Activated naive CD4-positive, alpha-beta T cell treated with anti-CD3 and anti-CD28 coated beads, Interleukin-2, amount 50 U/mL, for 24 hours (primary cell): ENCODE measurements around the gene TLE3.
"Not testable (repeated sequence)": the region's sequence is repeated elsewhere in the genome, so short reads cannot be mapped to it uniquely, and the experiment has no call there.

Source experiments
- H3K27ac Mint-ChIP-seq: one replicate; pipeline ENCODE4 v1.8.0; 2021; ENCODE audit warnings: mild to moderate bottlenecking, mixed read lengths
- H3K27me3 Mint-ChIP-seq: one replicate; pipeline ENCODE4 v1.8.0; 2021; ENCODE audit warnings: mixed read lengths
- H3K36me3 Mint-ChIP-seq: one replicate; pipeline ENCODE4 v1.8.0; 2021; ENCODE audit warnings: mixed read lengths
- H3K4me1 Mint-ChIP-seq: one replicate; pipeline ENCODE4 v1.8.0; 2021; ENCODE audit warnings: mixed read lengths
- H3K4me3 Mint-ChIP-seq: one replicate; pipeline ENCODE4 v1.8.0; 2021; ENCODE audit warnings: mild to moderate bottlenecking, mixed read lengths
- H3K9me3 Mint-ChIP-seq: one replicate; pipeline ENCODE4 v1.8.0; 2021; ENCODE audit warnings: mixed read lengths

The TLE3 gene

DNA sequence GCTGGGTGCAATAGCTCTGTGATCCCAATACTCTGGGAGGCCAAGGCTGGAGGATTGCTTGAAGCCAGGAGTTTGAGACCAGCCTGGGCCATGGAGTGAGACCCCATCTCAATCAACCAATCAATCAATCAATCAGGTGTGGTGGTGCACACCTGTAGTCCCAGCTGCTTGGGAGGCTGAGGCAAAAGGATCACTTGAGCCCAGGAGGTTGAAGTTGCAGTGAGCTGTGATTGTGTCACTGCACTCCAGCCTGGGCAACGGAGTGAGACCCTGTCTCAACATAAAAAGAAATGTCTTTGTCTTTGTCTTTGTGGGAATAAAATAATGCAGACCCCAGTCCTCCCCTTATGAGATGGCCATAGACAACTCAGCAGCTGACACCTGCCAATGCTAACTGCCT is 34.9 kb upstream of the TLE3 start:
- Mint-ChIP-seq H3K27ac (no peak overlapping the region), H3K9me3 (no peaks in the 10 kb centered on the region), H3K36me3 (no peaks in the 10 kb centered on the region), H3K4me1 (no peaks in the 10 kb centered on the region), H3K27me3 (no peaks in the 10 kb centered on the region), H3K4me3 (no peak overlapping the region)

DNA sequence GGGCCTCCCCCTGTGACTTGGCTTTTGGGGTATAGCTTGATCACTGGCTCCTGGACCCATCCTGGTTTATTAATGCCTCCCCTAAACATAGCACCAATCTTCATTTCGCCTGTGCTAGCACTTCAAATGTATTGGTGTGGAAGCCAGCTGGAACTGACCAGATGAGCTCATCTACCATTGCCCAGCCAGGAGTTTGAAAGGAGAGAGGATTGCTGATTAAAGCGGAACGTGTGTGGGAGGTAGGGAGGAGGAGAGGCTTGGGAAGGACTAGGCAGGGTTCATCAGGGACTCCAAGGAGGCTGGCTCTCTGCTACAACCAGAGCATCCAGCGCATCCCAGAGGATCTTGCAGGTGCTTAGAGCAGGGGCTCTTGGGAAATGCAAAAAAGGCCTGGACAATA is 34.4 kb upstream of the TLE3 start:
- Mint-ChIP-seq H3K4me1 (no peaks in the 10 kb centered on the region), H3K4me3 (no peak overlapping the region), H3K36me3 (no peaks in the 10 kb centered on the region), H3K9me3 (no peaks in the 10 kb centered on the region), H3K27me3 (no peaks in the 10 kb centered on the region), H3K27ac (no peak overlapping the region)

DNA sequence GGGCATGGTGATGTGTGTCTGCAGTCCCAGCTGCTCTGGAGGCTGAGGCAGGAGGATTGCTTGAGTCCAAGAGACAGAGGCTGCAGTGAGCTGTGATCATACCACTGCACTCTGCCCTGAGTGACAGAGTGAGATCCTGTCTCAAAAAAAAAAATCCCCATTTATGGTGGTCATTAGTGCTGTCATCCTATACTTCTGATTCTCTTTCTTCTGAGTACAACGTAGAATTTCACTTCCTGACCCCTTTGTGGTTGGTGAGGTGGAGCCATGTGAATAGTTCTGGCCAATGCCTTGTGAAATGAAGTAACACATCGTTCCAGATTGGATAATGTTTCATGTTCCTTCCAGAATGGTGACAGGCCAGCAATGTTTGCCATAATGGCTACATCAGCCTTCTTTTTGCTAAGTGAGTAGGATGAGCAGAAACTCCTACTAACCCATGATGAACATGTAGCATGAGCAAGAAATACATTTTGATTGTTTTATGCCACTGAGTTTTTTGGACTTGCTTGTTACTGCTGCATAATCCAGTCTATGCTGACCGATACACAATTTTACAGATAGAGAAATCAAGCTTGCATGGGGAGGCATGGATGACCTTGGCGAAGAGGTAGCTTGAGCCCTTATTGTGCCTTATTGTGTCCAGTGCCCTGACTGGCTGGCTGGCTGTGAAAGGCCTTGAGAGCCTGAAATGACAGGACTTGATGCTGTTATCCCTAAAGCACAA is 30.9 kb upstream of the TLE3 start:
- Mint-ChIP-seq H3K27me3 (no peaks in the 10 kb centered on the region), H3K4me3 (no peak overlapping the region), H3K9me3 (no peaks in the 10 kb centered on the region), H3K27ac (no peak overlapping the region), H3K36me3 (no peaks in the 10 kb centered on the region), H3K4me1 (no peaks in the 10 kb centered on the region)

DNA sequence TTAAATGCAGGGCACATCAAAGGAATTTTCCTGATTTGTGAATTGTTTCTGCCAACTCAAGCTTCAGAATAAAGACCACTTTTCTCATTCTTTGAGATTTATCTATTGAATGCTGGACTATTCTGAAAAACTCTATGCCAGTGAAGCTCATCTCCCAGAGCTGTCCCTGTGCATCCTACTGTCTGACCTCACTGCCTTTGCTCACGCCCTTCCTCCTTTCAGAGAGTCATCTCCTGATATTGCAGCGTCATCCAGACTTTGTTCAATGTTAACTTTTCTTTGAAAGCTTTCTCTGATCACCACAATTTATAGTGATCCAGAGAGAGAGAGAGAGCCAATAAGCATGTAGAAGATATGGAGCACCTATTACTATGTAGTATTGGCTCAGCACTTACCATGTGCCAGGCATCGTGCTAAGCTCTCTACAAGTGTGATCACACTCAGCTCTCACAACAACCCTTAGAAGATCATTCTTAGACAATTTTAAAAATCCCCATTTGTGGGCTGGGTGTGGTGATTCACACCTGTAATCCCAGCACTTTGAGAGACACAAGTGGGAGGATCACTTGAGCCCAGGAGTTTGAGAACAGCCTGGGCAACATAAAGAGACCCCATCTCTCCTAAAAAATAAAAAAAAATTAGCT is 30.2 kb upstream of the TLE3 start:
- H3K27ac Mint-ChIP-seq, result no peak overlapping the region
- H3K36me3 Mint-ChIP-seq, result no peaks in the 10 kb centered on the region
- no peaks in the 10 kb centered on the region for H3K27me3 Mint-ChIP-seq
- no peak overlapping the region for H3K4me3 Mint-ChIP-seq
- H3K9me3 Mint-ChIP-seq, result no peaks in the 10 kb centered on the region
- no peaks in the 10 kb centered on the region for H3K4me1 Mint-ChIP-seq

DNA sequence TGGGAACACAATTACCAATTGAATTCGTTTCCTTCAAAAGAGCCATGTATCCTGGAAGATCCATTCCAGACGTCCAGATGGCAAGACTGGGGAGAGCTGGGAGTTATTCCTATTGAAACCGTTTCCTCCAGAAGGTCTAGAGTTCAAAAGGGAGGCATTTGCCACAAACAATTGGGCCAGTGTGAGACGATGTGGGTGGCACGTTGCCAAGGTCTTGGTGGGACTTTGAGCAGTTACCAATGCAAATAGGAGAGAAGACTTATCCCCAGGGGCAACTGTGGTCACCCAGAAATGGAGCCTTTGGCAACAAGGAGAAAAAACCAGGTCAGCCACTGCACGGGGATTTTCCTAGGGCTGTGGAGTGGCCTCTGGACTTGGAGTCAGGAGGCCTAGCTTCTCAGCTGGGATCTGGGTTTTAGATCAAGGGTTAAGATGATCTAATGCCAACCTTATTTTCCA is 29.6 kb upstream of the TLE3 start:
- Mint-ChIP-seq H3K4me3 (no peak overlapping the region), H3K27me3 (no peaks in the 10 kb centered on the region), H3K27ac (no peak overlapping the region), H3K36me3 (no peaks in the 10 kb centered on the region), H3K9me3 (no peaks in the 10 kb centered on the region), H3K4me1 (no peaks in the 10 kb centered on the region)

DNA sequence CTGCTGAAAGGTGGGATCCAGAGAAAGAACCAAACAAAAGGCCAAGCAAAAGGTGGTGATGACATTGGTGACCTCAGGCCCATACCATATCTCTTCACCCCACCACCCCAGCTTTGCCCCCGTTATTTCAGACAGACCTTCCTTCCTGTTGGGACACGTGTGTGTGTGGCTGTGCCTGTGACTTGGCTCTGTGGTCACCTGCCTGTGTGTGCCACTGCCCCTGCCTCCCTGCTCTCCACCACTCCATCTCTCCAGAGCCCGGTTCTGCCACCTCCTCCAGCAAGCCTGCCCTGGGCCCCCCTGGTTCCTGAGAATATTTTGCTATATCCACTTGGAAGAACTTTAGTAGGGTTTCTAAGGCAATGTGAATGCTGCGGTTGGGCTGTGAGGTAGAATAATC is 28.6 kb upstream of the TLE3 start:
- no peaks in the 10 kb centered on the region for H3K27me3 Mint-ChIP-seq
- no peak overlapping the region for H3K27ac Mint-ChIP-seq
- H3K4me1 Mint-ChIP-seq, result no peaks in the 10 kb centered on the region

DNA sequence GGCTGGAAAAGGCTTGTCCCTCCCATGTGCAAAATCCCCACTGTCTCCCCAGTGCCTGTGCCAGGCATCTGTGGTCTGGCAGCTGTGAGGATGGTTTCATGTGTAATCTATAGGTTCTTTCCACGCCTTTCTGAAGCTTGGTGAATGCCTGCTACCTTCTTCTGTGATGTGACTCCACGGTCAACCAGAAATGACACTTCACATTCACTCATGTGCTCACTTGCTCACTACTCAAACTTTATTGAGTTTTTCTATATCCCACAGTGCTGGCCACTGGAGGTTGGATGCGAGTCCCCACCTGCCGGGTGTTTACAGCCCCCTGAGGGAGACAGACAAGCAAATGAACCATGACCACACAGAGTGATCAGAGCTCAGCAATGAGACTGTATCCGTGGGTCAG is 27.9 kb upstream of the TLE3 start:
- Mint-ChIP-seq H3K4me3 (no peak overlapping the region), H3K36me3 (no peaks in the 10 kb centered on the region), H3K4me1 (no peaks in the 10 kb centered on the region), H3K9me3 (no peaks in the 10 kb centered on the region), H3K27me3 (no peaks in the 10 kb centered on the region), H3K27ac (peak overlapping the region; percentile 61)

More for the DNA sequence above, 28.6 kb upstream of the TLE3 start:
- no peaks in the 10 kb centered on the region for H3K36me3 Mint-ChIP-seq
- H3K4me3 Mint-ChIP-seq, result no peak overlapping the region
- H3K9me3 Mint-ChIP-seq, result no peaks in the 10 kb centered on the region

DNA sequence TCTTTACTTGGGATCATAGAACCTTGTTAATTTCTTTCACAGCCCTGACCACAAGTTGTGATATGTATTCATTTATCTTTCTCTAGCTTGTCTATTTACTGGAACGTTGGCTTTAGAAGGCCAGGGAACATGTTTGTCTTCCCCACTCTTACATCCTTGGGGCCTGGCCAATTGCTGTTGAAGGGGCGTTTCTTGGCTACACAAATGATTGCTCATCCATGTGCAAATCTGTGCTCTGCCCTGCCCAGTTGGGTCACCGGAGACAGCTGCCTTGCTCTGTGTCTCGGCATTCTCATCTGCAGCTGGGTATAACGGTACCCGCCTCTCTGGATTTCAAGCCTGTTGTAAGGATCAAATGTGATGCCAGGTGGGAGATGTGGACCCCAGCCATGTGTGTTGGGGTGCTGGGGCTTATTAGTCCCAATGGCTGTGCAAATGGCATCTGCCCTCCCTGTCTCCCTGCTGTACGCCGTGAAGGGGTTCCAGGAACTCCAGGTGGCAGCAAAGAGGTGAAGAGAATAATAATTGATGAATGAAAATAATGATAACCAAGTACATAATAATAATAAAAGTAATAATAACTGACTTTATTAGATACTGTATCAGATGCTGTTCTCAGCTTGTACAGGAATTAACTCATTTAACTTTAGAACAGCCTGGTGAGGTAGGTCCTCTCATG is 24.0 kb upstream of the TLE3 start:
- Mint-ChIP-seq H3K27me3 (no peaks in the 10 kb centered on the region), H3K4me1 (no peaks in the 10 kb centered on the region), H3K27ac (no peak overlapping the region), H3K36me3 (no peaks in the 10 kb centered on the region), H3K9me3 (no peaks in the 10 kb centered on the region), H3K4me3 (no peak overlapping the region)

DNA sequence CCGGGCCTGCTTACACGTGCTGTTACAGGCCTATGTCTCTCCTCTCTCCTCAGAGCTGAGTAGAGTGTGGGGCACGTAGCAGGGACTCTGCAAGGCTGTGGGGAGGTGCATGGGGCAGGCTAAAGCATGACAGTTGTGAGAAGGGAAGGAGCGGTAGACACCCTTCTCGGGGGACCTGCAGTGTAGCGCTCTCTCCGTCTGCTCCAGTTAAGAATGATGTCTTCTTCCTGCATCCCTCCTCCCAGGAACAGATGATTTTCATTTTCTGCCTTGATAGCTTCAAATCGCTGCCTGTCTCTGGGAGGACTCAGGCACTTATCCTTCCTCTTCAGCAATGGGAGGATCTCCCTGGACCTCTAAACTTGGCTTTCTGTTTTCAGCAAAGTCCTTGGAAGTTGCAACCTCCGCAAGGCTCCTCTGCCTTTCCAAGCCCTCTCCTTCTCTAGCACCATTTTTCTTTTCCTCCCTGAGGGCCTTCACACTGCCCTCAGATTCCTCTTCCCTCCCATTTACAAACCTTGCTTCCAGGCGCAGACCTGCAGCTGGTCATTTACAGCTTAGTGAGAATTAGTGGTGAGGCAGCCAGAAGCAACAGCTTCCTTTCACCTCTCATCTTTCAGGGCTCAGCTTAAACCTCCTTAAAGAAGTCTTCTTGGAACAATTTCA is 23.4 kb upstream of the TLE3 start:
- Mint-ChIP-seq H3K27ac (no peak overlapping the region), H3K4me3 (no peak overlapping the region), H3K9me3 (no peaks in the 10 kb centered on the region)

DNA sequence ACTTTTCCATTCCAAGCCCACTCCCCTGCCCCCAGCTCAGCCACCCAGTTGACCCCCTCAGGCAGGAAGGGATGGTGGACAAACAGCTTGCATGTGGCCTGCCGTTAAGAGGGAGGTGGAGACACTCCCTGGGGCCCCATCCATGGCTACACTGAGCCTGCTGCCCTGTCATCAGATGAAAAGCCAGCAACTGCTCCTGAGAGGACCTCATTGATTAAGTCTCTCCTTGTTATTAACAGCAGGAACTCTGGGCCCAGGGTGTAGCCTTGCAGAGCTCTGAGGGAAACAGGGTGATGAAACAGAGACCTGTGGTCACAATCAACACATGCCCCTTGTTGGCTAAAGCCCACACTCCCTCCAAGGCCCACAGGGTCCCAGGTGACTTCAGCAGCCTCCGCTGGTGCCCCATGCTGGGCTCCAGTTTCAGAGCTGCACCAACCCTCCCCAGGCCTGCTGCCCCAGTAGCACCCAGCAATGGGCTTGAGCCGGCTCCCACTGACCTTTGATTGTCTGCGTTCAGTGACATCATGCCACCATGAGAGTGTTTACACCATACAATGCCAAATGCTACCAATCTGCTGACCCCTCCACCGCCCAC is 22.3 kb upstream of the TLE3 start:
- H3K4me3 Mint-ChIP-seq, result no peak overlapping the region
- H3K4me1 Mint-ChIP-seq, result no peaks in the 10 kb centered on the region
- H3K36me3 Mint-ChIP-seq, result no peaks in the 10 kb centered on the region
- no peaks in the 10 kb centered on the region for H3K27me3 Mint-ChIP-seq
- no peaks in the 10 kb centered on the region for H3K9me3 Mint-ChIP-seq
- no peak overlapping the region for H3K27ac Mint-ChIP-seq

More for the DNA sequence above, 23.4 kb upstream of the TLE3 start:
- H3K27me3 Mint-ChIP-seq, result no peaks in the 10 kb centered on the region
- H3K4me1 Mint-ChIP-seq, result no peaks in the 10 kb centered on the region
- H3K36me3 Mint-ChIP-seq, result no peaks in the 10 kb centered on the region

DNA sequence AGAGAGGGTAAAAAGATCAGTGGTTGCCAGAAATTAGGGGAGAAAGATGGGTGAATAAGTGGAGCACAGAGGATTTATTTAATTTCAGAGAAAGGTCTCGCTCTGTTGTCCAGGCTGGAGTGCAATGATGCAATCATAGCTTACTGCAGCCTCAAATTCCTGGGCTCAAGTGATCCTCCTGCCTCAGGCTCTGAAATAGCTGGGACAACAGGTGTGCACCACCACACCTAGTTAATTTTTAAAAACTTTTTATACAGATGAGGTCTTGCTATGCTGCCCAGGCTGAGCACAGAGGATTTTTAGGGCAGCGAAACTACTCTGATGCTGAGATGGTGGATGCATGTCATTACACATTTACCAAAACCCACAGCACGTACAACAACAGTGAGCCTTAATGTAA is 20.9 kb upstream of the TLE3 start:
- Mint-ChIP-seq H3K9me3 (no peaks in the 10 kb centered on the region), H3K27me3 (peaks cover 3% of the 10 kb centered on the region)

DNA sequence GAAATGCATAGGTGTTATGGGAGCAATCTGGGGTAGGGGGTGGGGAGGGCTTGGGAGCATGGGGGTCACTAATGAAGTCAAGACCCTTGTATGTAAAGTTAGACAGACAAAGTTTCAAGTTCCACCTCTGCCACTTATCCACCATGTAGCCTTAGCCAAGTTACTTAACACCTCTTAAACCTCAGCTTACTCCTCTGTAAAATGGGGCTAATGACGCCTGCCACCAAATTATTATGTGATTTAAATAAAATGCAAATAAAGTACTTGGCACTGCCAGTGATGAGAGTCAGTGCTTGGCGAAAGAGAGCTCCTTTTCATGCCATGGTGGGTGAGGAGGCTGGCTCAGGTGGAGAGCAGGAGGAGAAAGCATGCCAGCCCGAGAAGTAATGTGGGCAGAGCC is 18.6 kb upstream of the TLE3 start:
- H3K36me3 Mint-ChIP-seq, result no peaks in the 10 kb centered on the region
- peaks cover 3% of the 10 kb centered on the region for H3K27me3 Mint-ChIP-seq
- no peak overlapping the region for H3K27ac Mint-ChIP-seq
- no peaks in the 10 kb centered on the region for H3K9me3 Mint-ChIP-seq
- H3K4me1 Mint-ChIP-seq, result no peaks in the 10 kb centered on the region
- no peak overlapping the region for H3K4me3 Mint-ChIP-seq

More for the DNA sequence above, 20.9 kb upstream of the TLE3 start:
- no peaks in the 10 kb centered on the region for H3K36me3 Mint-ChIP-seq
- H3K4me3 Mint-ChIP-seq, result no peak overlapping the region
- H3K27ac Mint-ChIP-seq, result no peak overlapping the region
- no peaks in the 10 kb centered on the region for H3K4me1 Mint-ChIP-seq

DNA sequence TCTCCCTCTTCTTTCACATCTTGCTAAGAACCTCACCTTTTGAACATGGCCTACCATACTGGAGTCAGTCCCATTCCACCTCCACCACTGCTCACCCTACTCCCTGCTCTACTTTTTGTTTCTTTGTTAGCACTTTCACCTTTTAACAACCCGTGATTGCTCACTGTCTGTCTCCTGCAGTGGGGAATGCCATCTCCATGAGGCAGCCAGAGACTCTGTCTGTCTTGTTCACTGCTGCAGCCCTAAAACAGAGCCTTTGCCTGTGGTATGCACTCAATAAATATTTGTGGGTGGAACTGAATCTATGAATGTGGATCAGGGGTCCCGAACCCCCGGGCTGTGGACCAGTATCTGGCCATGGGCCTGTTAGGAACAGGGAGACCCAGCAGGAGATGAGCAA is 16.5 kb upstream of the TLE3 start:
- peaks cover 3% of the 10 kb centered on the region for H3K27me3 Mint-ChIP-seq
- no peak overlapping the region for H3K27ac Mint-ChIP-seq
- no peak overlapping the region for H3K4me3 Mint-ChIP-seq
- no peaks in the 10 kb centered on the region for H3K9me3 Mint-ChIP-seq
- H3K4me1 Mint-ChIP-seq, result no peaks in the 10 kb centered on the region
- H3K36me3 Mint-ChIP-seq, result no peaks in the 10 kb centered on the region

DNA sequence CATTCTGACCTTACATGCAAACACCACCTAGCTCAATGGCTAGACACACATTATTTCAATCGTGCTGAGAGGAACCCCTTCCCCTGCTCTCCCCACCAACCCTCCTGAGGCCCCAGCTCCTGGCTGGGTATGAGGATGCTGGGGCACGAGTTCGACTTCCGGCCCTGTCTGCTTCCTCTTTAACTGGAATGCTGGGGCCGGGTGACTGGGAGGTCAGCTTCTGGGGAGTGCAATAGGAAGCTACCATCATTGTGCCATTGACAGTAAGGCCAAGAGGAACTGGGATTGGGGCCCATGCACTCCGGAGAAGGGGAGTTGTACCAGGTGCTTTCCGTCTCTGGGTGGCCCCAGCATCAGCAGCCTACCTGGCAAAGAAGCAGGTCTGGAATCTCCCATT is 15.6 kb upstream of the TLE3 start:
- H3K27me3 Mint-ChIP-seq, result peaks cover 3% of the 10 kb centered on the region
- H3K9me3 Mint-ChIP-seq, result no peaks in the 10 kb centered on the region
- no peak overlapping the region for H3K4me3 Mint-ChIP-seq
- H3K36me3 Mint-ChIP-seq, result no peaks in the 10 kb centered on the region
- H3K4me1 Mint-ChIP-seq, result no peaks in the 10 kb centered on the region
- H3K27ac Mint-ChIP-seq, result no peak overlapping the region

DNA sequence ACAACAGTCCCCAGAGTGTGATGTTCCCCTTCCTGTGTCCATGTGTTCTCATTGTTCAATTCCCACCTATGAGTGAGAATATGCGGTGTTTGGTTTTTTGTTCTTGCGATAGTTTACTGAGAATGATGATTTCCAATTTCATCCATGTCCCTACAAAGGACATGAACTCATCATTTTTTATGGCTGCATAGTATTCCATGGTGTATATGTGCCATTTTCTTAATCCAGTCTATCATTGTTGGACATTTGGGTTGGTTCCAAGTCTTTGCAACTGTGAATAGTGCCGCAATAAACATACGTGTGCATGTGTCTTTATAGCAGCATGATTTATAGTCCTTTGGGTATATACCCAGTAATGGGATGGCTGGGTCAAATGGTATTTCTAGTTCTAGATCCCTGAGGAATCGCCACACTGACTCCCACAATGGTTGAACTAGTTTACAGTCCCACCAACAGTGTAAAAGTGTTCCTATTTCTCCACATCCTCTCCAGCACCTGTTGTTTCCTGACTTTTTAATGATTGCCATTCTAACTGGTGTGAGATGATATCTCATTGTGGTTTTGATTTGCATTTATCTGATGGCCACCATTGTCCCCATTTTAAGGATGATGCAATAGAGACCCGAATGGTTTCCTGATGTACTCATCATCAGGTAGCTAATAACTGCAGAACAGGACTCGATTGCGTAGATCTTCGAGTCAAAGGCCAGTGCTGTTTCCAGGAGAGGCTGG is 15.0 kb upstream of the TLE3 start:
- not testable (repeated sequence) for H3K36me3 Mint-ChIP-seq, H3K4me1 Mint-ChIP-seq, H3K27ac Mint-ChIP-seq, H3K27me3 Mint-ChIP-seq, H3K9me3 Mint-ChIP-seq, H3K4me3 Mint-ChIP-seq
